ENCODE results near the gene CLASP1.
"Not testable (repeated sequence)": the region's sequence is repeated elsewhere in the genome, so short reads cannot be mapped to it uniquely, and the experiment has no call there.

Gene CLASP1

DNA sequence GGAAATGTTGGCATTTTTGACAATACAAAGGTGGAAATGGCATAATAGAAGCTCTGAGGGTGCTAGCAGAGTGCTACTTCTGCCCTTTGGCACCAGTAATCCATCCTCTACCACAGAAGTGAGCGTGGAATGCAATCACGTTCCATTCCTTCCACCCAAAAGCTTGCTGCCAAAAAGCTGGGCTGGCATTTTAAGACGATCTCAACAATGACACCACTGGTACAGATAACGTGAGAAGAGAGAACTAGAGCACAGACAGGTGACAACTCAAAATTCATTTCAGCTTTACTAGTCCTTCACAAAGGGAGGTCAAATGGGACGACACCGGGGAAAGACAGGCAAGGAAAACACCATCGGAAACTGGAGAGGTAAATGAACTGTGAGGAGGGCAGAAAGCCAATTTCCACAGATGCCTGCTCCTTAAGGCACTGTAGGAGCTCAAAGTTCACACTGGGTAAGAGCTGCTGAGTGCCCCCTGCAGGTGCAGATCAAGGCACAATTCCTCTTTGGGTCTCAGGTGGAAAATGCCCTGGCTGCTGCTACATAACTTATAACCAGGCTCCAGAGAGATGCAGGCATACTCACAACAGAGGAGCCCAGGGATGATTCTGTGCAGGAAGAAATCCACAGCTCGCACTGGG is 169.3 kb downstream of the CLASP1 start:
- no peak for DNase-seq (ENCODE audit: extremely low read depth in 1 of 2, low read depth in 1 of 2)

DNA sequence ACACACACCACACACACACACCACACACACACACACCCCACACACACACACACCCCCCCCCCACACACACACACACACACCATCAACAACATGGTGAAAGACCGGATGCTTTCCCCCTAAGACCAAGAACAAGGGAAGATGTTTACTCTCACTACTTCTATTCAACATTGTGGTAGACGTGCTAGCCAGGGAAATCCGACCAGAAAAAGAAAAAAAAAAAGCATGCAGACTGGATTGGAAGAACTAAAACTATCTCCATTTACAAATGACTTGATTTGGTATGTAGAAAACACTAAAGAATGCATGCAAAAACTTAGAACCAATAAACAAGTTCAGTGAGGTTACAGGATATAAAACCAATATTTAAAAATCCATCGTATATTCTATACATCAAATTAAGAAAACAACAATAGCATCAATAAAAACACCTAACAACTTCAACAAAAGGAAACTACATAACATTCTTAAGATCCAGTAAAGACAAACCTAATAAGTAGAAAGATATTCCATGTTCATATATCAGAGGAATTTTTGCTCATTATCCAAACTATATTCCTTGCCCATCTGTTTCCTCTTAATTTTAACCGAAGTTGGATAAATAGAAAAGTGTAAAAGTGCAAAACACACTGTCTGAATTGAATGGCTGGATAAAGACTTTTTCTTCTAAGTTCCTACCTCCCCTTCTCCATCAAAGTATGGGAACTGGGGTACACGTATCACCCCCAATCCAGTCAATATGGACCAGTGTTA is 170.1 kb downstream of the CLASP1 start:
- no peak for DNase-seq (ENCODE audit: extremely low read depth in 1 of 2, low read depth in 1 of 2)

DNA sequence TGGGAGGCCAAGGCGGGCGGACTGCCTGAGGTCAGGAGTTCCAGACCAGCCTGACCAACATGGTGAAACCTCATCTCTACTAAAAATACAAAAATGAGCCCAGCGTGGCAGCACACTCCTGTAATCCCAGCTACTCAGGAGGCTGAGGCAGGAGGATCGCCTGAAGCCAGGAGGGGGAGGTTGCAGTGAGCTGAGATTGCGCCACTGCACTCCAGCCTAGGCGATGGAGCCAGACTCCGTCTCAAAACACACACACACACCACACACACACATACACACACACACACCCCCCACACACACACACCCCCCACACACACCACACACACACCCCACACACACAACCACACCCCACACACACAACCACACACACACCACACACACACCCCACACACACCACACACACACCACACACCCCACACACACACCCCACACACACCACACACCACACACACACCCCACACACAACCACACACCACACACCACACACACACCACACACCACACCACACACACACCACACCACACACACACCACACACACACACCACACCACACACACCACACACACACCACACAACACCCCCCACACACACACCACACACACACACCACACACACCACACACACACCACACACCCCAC is 170.8 kb downstream of the CLASP1 start:
- not testable (repeated sequence) for DNase-seq (ENCODE audit: extremely low read depth in 1 of 2, low read depth in 1 of 2)

DNA sequence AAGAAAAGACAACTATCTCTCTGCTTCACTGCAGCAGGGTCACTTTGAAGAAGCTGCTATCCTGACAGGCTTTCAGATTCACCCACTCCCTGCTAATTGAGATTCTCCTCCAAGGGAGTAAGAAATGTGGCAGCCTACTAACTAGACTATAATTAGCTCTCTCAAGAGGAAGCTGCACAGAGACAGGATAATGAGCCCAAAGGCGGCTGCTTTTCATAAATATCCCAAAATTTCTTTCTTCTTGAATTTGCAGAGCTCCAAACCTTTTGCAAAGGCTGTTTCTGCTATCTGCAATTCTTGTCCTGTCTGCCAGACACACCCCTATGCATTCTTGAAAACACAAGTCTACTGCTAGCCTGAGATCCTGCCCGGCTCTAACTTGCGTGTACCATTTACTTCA is 172.6 kb downstream of the CLASP1 start:
- no peak for DNase-seq (ENCODE audit: extremely low read depth in 1 of 2, low read depth in 1 of 2)

DNA sequence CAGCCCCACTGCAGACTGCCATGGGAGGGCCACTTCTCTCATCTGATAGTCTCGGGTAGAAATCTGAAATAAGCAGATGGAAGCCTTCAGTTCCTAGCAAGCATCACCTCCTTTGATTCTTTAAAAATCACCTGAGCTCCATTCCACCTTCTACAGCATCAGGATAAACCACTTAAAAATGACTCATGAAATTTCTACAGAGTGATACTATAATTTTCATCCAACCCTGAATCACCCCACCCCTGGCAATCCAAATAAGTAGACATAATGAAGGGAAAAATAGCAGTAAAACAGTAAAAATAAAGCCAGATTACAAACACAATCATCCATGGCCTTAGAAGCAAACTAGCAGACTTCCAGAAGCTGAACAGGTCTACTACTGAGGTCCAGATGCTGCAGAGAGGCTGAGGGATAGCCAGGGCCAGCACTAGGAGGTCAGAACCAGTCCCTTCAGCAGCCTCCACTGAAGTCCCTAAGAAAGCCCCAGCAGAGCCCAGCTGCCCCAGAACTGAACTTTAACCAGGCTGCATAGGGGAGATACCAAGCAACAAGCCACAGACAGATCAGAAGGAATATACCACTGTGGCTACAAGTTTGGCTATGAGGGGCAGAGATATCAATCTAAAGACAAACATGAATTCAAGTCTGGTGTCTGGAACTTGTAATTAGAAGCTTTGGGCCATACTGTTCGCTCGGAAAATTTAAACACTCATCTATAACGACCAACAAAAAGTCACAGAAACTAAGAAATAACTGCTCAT is 173.3 kb downstream of the CLASP1 start:
- DNase-seq (ENCODE audit: extremely low read depth in 1 of 2, low read depth in 1 of 2) = no peak

DNA sequence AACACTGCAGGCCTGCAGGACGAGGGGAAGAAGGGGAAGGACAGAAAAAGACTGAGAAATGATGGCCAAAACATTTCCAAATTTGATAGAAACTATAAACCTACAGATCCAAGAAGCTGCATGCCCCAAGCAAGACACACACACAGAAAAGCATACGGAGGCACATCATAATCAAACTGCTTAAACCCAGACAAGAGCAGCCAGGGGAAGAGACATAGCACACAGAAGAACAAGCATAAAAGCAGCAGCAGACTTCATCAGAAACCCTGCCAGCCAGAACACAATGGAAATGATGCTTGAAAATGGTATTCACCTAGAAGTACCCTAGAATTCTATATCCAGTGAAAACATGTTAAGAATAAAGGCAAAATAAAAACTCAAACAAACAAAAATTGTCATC is 175.8 kb downstream of the CLASP1 start:
- no peak for DNase-seq (ENCODE audit: extremely low read depth in 1 of 2, low read depth in 1 of 2)

DNA sequence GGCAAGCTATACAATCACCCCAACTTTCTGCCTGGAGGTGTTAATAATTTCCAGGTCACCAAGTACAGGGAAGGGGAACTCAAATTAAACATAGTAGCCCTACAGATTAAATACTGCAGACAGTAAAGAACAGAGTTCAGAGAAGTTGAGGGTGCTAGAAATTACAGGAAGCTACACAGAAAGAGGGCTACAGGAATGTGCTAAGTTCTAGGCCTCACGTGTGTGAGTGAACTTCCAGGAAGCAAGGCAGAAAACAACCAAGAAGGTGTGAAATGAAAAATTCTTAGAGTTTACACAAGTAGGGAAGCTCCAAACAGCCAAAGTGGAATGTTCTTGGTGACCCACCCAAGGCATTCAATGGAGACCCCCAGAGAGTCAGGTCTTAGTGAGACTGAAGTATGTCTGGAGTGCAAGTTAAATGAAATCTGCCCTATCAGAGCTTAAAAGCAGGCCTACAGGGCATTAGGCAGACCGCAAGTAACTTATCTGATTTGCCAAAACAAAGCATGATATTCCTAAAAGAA is 176.7 kb downstream of the CLASP1 start:
- DNase-seq (ENCODE audit: extremely low read depth in 1 of 2, low read depth in 1 of 2) = no peak

DNA sequence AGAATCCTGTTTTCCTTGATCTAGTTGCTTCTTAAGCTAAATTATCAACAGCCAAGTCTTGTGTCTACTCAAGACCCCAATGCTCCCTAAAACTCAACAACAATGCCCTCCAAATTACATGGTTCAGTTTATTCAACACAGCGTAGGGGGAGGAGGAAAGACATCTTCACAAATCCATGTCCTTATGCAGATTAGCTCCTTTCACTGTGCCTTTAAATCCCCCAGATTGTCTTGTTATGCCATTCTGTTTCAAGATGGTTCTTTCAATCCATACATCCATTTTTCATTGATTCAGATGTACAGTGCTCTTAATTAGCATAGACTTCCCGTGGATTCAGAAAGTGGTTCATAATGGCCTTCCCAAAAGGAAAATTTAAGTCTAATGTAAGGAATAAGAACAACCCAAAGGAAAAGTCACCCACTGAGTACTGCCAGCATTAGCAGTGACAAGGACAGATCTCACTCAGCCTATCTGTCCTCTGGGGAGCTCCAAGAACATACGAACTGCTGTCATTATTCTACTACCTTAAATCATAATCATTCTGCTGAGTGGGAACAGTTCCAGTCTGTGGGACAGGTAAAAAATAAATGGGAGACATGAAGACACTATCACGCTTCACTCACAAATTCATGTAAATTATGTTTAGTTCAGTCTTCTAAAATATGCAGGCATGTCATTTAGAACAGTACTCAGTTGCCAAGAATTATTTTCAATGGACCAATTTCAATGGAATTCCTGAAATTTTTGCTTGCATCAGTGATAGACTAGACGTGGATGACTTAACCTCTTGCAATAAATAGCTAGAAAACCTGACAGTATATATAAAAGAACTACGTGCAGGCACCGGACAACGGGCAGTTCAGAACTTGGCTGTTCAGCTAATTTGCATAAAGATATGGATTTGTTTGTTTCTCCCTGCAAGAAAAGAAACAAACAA is 177.5 kb downstream of the CLASP1 start:
- DNase-seq (ENCODE audit: extremely low read depth in 1 of 2, low read depth in 1 of 2) = no peak

DNA sequence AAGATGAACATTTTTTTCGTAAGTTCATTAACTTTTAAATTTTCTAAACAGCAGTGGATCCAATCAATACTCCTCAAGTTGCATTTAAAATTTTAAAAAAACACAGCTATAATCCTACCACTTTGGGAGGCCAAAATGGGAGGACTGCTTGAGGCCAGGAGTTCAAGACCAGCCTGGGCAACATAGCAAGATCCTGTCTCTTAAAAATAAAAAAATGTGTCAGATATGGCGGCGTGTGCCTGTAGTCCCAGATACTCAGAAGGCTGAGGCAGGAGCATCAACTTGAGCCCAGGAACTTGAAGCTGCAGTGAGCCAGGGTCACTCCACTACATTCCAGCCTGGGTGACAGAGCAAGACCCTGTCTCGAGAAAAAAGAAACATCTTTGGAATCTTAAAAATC is 178.3 kb downstream of the CLASP1 start:
- DNase-seq (ENCODE audit: extremely low read depth in 1 of 2, low read depth in 1 of 2) = no peak

DNA sequence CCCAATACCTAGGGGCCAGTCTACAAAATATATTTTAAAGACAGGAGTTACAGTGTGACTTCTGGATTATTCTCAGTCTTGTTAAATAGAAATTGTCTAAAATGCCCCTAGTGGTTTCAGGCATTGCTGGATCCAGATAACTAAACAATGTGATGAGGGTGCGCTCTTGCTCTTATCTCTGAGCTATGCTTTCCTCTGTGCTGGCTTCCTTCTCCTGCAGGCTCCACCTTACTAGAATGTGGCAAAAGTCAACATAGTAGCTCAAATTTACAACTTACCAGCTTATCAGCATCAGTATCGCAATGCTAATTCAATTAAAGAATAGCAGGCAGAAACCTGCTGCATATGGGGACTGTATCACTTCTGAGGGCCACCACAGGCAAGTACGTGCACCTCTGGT is 179.9 kb downstream of the CLASP1 start:
- DNase-seq (ENCODE audit: extremely low read depth in 1 of 2, low read depth in 1 of 2) = no peak

DNA sequence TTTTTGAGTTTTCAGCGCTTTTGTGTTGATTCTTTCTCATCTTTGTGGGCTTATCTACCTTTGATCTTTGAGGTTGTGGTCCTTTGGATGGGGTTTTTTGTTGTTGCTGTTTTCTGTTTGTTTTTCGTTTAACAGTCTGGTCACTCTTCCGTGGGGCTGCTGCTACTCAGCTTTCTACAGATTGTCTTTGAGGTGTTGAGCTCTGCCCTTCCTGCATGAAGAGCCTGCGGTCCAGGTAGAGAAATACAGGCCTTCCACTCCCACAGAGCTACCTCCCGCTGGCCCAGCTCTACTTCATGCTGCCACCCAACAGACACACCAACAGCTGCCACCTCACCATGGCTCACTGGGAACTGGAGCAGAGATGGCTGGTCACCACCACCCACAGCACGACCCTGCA is 180.3 kb downstream of the CLASP1 start:
- DNase-seq (ENCODE audit: extremely low read depth in 1 of 2, low read depth in 1 of 2) = no peak

DNA sequence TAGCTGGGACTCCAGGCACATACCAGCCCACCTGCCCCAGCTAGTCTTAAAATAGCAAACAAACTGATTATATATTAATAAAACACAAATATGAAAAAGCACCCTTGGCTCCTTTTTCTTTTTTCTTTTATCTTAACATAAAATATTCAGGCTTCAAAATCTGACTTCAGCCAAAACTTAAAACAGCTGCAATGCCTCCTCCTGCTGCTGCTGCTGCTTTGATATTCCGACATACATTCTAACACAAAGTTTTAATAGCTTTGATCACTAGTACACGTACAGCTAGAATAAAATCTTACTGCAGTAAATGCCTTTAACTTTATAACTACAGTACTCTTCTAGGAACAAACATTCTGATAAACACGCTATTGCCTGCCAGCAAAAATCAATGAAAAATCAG is 190.0 kb downstream of the CLASP1 start:
- DNase-seq (ENCODE audit: extremely low read depth in 1 of 2, low read depth in 1 of 2) = no peak

DNA sequence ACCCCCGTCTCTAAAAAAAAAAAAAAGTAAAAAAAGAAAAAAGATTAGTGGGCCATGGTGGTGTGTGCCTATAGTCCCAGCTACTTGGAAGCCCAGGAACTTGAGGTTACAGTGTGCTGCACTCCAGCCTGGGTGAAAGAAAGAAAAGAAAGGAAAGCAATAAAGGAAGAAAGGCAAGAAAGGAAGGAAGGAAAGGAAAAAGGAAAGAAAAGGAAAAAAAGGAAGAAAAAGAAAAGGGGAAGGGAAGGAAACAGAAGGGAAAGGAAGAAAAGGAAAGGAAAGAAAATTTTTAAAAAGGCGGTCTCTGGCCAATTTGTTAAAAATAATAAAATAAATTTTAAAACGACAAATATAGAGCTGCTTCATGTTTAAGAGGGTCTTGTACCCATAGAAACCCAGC is 192.9 kb downstream of the CLASP1 start:
- no peak for DNase-seq (ENCODE audit: extremely low read depth in 1 of 2, low read depth in 1 of 2)

DNA sequence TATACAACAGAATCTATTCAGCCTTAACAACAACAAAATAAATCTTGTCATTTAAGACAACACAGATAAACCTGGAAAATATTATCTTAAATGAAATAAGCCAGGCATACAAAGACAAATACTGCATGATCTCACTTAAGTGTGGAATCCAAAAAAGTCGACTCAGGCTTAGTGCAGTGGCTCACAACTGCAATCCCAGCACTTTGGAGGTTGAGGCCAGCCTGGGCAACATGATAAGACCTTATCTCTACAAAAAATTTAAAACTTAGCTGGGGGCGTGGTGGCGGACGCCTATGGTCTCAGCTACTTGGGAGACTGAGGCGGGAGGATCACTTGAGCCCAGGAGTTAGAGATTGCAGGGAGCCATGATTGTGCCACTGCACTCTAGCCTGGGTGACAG is 193.8 kb downstream of the CLASP1 start:
- DNase-seq (ENCODE audit: extremely low read depth in 1 of 2, low read depth in 1 of 2) = no peak

DNA sequence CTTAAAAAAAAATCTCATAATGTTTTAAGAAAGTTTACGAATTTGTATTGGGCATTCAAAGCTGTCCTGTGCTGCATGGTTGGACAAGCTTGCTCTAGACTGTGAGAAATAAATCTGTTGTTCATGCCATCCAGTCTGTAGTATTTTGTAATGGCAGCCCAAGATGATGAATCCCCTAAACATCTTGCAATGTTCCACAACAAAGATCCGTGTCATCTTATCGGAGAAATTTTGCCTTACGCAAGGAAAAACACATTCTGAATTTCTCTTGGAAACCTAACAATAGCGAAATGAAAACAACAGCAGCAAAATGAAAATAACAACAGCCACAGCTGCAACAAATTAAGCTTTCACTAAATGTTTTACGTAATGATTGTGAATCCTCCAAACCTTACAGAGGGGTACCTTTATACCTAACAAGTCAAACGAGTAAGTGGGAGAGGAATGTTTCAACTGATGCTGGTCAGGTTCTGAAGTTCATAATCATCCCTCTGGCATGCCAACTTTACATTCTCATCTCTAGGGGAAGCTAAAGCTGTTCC is 194.6 kb downstream of the CLASP1 start:
- DNase-seq (ENCODE audit: extremely low read depth in 1 of 2, low read depth in 1 of 2) = no peak

DNA sequence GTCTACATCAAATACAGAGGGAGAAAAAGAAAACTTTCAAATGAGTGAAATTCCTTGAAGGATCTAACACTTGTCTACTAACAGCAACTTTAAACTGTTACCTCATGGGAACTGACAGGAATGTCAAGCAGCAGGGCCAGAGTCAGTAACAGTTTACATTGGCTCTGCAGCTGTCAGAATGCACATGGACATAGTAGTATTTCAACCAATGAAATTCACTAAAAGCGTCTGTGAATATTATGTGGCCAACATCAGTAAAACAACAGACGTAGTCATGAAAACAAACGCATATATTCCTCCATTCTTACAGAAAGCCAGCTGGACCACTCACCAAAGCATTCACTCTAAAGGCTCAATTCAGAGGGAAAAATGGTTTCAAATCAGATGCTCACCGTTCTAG is 197.9 kb downstream of the CLASP1 start:
- no peak for DNase-seq (ENCODE audit: extremely low read depth in 1 of 2, low read depth in 1 of 2)

DNA sequence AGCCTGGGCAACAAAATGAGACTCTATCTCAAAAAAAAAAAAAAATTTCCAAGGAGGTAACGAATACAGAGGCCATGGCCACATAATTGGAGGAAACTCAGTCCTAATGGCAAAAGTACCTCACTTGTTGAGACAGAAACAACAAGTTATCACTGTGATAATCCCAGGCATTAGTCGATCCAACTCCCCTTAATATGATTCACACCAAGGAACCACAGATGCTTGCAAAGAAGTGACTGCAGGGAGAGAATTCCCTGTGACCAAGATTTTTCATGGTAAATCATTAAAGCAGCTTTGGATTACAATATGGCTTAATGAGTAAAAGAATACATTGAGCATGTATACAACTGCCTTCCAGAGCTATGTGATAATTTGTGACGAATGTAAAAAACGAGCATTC is 199.0 kb downstream of the CLASP1 start:
- DNase-seq (ENCODE audit: extremely low read depth in 1 of 2, low read depth in 1 of 2) = no peak

DNA sequence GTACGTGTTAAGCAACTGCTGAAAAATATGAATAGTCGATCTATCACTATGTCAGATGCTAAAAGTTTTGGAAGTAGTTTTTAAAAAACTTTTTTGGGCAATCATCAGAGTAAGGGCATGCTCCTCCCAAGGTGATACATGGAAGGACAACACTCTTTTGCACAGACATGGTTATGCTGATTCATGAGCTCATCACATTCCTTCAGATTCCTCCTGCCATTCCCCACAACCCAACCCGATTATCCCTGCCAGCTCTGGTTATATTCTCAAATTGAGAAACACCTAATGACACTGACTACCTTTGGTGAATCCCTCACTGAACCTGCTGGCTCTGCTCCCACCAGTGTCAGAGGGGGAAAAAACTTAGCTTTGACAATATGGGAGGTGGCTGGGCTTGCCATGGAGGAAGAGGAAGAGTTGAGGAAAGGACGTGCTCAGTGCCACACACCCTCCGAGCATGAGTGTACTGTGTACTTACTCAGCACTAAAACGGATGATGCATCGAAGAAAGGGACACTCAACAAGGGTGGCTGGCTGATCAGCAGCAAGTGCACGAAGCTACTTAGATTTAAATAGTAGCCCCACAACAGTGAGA is 202.5 kb downstream of the CLASP1 start:
- DNase-seq (ENCODE audit: extremely low read depth in 1 of 2, low read depth in 1 of 2) = no peak

DNA sequence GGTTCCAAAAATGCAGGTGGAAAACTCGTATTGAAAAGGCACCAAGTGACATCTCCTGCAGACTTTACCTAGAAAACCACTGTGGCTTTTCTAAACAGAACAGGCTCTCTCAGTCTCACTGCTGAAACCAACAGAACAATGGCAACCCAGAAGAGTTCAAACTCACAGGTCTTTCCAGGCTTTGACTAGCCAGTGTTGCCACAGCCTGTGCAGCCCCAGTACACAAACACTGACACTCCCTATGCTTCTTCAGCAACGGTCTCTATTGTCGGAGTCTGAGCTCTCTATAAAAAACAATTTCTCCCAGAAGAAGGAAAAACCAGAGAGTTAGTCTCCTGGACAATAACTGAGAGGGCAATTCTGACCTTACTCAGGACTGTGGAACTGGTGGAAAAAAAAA is 206.4 kb downstream of the CLASP1 start:
- DNase-seq (ENCODE audit: extremely low read depth in 1 of 2, low read depth in 1 of 2) = no peak

DNA sequence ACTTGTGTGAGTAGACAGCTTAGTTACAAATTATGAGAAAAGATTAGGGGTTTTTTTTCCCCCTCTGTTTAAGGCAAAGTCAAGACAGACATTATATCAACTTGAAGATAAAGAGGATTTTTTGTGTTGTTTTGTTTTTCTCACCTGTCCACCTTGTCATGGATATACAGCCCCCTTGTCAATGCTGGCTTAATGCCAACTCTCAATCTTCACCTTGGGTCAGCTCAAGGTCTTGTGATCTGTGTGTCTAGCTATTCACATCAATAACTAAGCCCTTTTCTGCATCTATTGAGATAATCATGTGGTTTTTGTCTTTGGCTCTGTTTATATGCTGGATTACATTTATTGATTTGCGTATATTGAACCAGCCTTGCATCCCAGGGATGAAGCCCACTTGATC is 211.0 kb downstream of the CLASP1 start:
- not testable (repeated sequence) for DNase-seq (ENCODE audit: extremely low read depth in 1 of 2, low read depth in 1 of 2)

All from activated CD8-positive, alpha-beta memory T cell treated with anti-CD3 and anti-CD28 coated beads for 1 hour (primary cell).